SK-N-SH treated with all-trans-retinoic acid at 6 μM for 48 hours (cell line): ENCODE results near the gene BLMH.

Source experiments
- ATAC-seq: fragments of 200-7000 bp; cut with Tn5 transposase; 3 replicates; pipeline ENCODE4 v1.9.1; 2020; ENCODE audit warnings: mild to moderate bottlenecking, moderate library complexity
- ARNTL ChIP-seq: fragments of 450-650 bp; formaldehyde crosslinking; IDR thresholded peaks from 2 replicates; pipeline ENCODE4 v1.5.0; 2020; ENCODE audit warnings: low read depth, mild to moderate bottlenecking, moderate library complexity, borderline replicate concordance
- BACH2 ChIP-seq: fragments of 250-450 bp; sonication (Bioruptor Pico); IDR thresholded peaks from 2 replicates; pipeline ENCODE4 v1.9.0; 2021; ENCODE audit warnings: mild to moderate bottlenecking, borderline replicate concordance
- CREB5 ChIP-seq: fragments of 250-450 bp; sonication (Bioruptor Pico); IDR thresholded peaks from 2 replicates; pipeline ENCODE4 v1.5.1; 2020; ENCODE audit warnings: low read depth, mild to moderate bottlenecking, moderate library complexity
- CSDC2 ChIP-seq: fragments of 250-450 bp; sonication (Bioruptor Pico); IDR thresholded peaks from 2 replicates; pipeline ENCODE4 v1.5.0; 2020; ENCODE audit warnings: mild to moderate bottlenecking, moderate library complexity
- ESRRG ChIP-seq: fragments of 250-450 bp; sonication (Bioruptor Pico); IDR thresholded peaks from 2 replicates; pipeline ENCODE4 v1.6.1; 2021; ENCODE audit warnings: mild to moderate bottlenecking
- GLIS3 ChIP-seq: fragments of 250-450 bp; sonication (Bioruptor Pico); IDR thresholded peaks from 2 replicates; pipeline ENCODE4 v1.5.0; 2020; ENCODE audit warnings: mild to moderate bottlenecking, moderate library complexity
- ISL1 ChIP-seq: fragments of 250-450 bp; sonication (Bioruptor Pico); IDR thresholded peaks from 2 replicates; pipeline ENCODE4 v2.1.2; 2022; ENCODE audit warnings: mild to moderate bottlenecking, moderate library complexity
- OSR1 ChIP-seq: fragments of 250-450 bp; sonication (Bioruptor Pico); IDR thresholded peaks from 2 replicates; pipeline ENCODE4 v1.8.0; 2022; ENCODE audit warnings: moderate library complexity, mild to moderate bottlenecking, inconsistent platforms
- PPARA ChIP-seq: fragments of 250-450 bp; sonication (Bioruptor Pico); IDR thresholded peaks from 2 replicates; pipeline ENCODE4 v1.5.0; 2020; ENCODE audit warnings: mild to moderate bottlenecking, borderline replicate concordance
- RARB ChIP-seq: fragments of 250-450 bp; sonication (Bioruptor Pico); IDR thresholded peaks from 2 replicates; pipeline ENCODE4 v1.8.0; 2021; ENCODE audit warnings: mild to moderate bottlenecking, moderate library complexity
- SNAI2 ChIP-seq: fragments of 250-450 bp; sonication (Bioruptor Pico); IDR thresholded peaks from 2 replicates; pipeline ENCODE4 v1.5.0; 2020; ENCODE audit warnings: mild to moderate bottlenecking, moderate library complexity
- TCF4 ChIP-seq: fragments of 250-450 bp; sonication (Bioruptor Pico); IDR thresholded peaks from 2 replicates; pipeline ENCODE4 v1.8.0; 2021; ENCODE audit warnings: mild to moderate bottlenecking, moderate library complexity, borderline replicate concordance
- TOX ChIP-seq: fragments of 250-450 bp; sonication (Bioruptor Pico); IDR thresholded peaks from 2 replicates; pipeline ENCODE4 v1.8.0; 2021; ENCODE audit warnings: mild to moderate bottlenecking, moderate library complexity, borderline replicate concordance
- TSHZ2 ChIP-seq: fragments of 250-450 bp; sonication (Bioruptor Pico); IDR thresholded peaks from 2 replicates; pipeline ENCODE4 v1.5.0; 2020; ENCODE audit warnings: mild to moderate bottlenecking, moderate library complexity
- ZC3H10 ChIP-seq: fragments of 250-450 bp; sonication (Bioruptor Pico); IDR thresholded peaks from 2 replicates; pipeline ENCODE4 v1.5.1; 2021; ENCODE audit warnings: mild to moderate bottlenecking, moderate library complexity
- ZFP3 ChIP-seq: fragments of 250-450 bp; sonication (Bioruptor Pico); IDR thresholded peaks from 2 replicates; pipeline ENCODE4 v1.5.0; 2020; ENCODE audit warnings: mild to moderate bottlenecking, moderate library complexity
- ZNF565 ChIP-seq: fragments of 450-650 bp; formaldehyde crosslinking; conservative IDR thresholded peaks from 2 replicates; pipeline ENCODE4 v1.5.0; 2020; ENCODE audit warnings: low read depth, mild to moderate bottlenecking, moderate library complexity
- ZNF70 ChIP-seq: fragments of 450-650 bp; formaldehyde crosslinking; IDR thresholded peaks from 2 replicates; pipeline ENCODE4 v1.5.0; 2020; ENCODE audit warnings: mild to moderate bottlenecking, moderate library complexity
- ZNF8 ChIP-seq: fragments of 450-650 bp; formaldehyde crosslinking; IDR thresholded peaks from 2 replicates; pipeline ENCODE4 v1.5.0; 2020; ENCODE audit warnings: mild to moderate bottlenecking, moderate library complexity
- TF ChIP-seq, protein P1 (sequence below): fragments of 250-450 bp; sonication (Bioruptor Pico); IDR thresholded peaks from 2 replicates; pipeline ENCODE4 v1.8.0; 2021; ENCODE audit warnings: low read depth, mild to moderate bottlenecking, moderate library complexity, borderline replicate concordance
- TF ChIP-seq, protein P2 (sequence below): fragments of 250-450 bp; sonication (Bioruptor Pico); IDR thresholded peaks from 2 replicates; pipeline ENCODE4 v1.8.0; 2020; ENCODE audit warnings: mild to moderate bottlenecking, moderate library complexity, borderline replicate concordance

The BLMH gene

GRCh38 chr17:30244853-30245385 lies 46.8 kb downstream of the BLMH start:
- TF ChIP-seq ARNTL (CRISPR knock-in tag) (no peak), ZFP3 (no peak), BACH2 (CRISPR knock-in tag) (no peak), ISL1 (no peak), TCF4 (CRISPR knock-in tag) (no peak), CSDC2 (CRISPR knock-in tag) (no peak), GLIS3 (CRISPR knock-in tag) (no peak)
- ATAC-seq = peak; percentile 31; the same call in 2 of the 3 replicates

DNA sequence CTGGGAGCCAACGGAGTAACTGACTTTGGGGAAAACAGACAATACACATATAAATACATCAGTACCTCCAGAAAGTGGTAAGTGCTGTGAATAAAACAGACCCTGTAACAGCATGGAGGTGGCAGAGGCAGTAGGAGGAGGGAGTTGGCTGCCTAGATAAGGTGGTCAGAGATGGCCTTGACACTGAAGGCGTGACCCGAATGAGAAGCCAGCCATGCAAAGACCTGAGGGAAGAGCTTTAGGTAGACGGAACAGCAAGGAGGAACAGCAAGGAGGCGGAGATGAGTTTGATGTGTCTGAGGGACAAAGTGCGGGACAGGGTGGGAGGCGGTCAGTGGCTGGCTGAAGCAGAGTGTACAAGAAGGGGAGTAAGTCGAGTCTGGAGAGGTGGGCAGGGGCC lies 48.2 kb downstream of the BLMH start:
- TF ChIP-seq CSDC2 (CRISPR knock-in tag) (no peak), ZNF70 (CRISPR knock-in tag) (no peak), SNAI2 (CRISPR knock-in tag) (no peak), TSHZ2 (CRISPR knock-in tag) (no peak), RARB (CRISPR knock-in tag) (no peak), ZNF565 (CRISPR knock-in tag) (no peak), BACH2 (CRISPR knock-in tag) (no peak), TOX (CRISPR knock-in tag) (no peak)
- TF ChIP-seq, protein P1, sequence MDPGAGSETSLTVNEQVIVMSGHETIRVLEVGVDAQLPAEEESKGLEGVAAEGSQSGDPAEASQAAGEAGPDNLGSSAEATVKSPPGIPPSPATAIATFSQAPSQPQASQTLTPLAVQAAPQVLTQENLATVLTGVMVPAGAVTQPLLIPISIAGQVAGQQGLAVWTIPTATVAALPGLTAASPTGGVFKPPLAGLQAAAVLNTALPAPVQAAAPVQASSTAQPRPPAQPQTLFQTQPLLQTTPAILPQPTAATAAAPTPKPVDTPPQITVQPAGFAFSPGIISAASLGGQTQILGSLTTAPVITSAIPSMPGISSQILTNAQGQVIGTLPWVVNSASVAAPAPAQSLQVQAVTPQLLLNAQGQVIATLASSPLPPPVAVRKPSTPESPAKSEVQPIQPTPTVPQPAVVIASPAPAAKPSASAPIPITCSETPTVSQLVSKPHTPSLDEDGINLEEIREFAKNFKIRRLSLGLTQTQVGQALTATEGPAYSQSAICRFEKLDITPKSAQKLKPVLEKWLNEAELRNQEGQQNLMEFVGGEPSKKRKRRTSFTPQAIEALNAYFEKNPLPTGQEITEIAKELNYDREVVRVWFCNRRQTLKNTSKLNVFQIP = no peak
- TF ChIP-seq, protein P2, sequence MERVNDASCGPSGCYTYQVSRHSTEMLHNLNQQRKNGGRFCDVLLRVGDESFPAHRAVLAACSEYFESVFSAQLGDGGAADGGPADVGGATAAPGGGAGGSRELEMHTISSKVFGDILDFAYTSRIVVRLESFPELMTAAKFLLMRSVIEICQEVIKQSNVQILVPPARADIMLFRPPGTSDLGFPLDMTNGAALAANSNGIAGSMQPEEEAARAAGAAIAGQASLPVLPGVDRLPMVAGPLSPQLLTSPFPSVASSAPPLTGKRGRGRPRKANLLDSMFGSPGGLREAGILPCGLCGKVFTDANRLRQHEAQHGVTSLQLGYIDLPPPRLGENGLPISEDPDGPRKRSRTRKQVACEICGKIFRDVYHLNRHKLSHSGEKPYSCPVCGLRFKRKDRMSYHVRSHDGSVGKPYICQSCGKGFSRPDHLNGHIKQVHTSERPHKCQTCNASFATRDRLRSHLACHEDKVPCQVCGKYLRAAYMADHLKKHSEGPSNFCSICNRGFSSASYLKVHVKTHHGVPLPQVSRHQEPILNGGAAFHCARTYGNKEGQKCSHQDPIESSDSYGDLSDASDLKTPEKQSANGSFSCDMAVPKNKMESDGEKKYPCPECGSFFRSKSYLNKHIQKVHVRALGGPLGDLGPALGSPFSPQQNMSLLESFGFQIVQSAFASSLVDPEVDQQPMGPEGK (CRISPR knock-in tag) = no peak
- no peak for ATAC-seq

DNA sequence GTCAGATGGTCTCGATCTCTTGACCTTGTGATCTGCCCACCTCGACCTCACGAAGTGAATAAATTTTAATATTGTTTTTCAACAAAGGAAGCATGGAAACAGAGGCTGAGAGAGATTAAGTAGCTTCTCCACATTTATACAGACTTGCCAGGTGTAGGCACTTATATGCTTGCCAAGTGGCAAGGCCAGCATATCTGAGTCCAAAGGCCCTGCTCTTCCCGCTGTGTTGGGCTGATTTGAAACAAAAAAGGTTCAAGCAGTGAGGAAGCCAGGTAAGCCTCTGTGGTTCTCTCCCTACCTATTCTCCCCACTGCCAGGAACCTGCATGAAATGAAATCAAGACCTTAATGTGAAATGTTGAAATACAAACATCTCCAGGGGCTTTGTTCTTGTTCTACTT lies 48.7 kb downstream of the BLMH start:
- no peak for ATAC-seq
- TF ChIP-seq, protein P2 (CRISPR knock-in tag) = no peak
- TF ChIP-seq ZFP3 (no peak), CREB5 (no peak), SNAI2 (CRISPR knock-in tag) (no peak), OSR1 (CRISPR knock-in tag) (no peak), TOX (CRISPR knock-in tag) (no peak), CSDC2 (CRISPR knock-in tag) (no peak), GLIS3 (CRISPR knock-in tag) (no peak)

DNA sequence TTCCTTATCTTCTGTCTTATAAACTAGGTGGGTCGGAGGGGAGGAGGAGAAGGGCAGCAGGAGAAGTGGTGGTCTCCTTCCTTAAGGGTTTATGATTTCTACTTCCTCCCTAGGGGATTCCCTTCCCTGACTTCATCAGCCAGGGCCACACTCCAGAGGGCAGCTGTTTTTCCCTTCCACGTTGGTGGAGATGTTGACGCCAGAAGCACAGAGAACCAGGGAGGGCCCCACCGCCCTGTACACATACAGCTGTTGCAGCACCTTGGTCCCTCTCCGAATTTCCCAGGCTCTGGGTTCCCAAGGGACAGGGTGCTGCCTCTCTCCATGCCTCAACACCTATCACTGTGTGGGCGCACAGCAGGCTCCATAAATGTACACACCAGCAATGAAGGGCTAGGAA lies 50.7 kb downstream of the BLMH start:
- no peak for TF ChIP-seq TSHZ2 (CRISPR knock-in tag)
- no peak for TF ChIP-seq PPARA
- TF ChIP-seq ZNF8 (CRISPR knock-in tag) = no peak
- no peak for TF ChIP-seq ISL1
- TF ChIP-seq, protein P2 (CRISPR knock-in tag) = no peak
- no peak for TF ChIP-seq TOX (CRISPR knock-in tag)
- TF ChIP-seq OSR1 (CRISPR knock-in tag) = no peak
- no peak for TF ChIP-seq CSDC2 (CRISPR knock-in tag)
- TF ChIP-seq ZC3H10 (CRISPR knock-in tag) = no peak
- TF ChIP-seq ESRRG (CRISPR knock-in tag) = no peak
- TF ChIP-seq GLIS3 (CRISPR knock-in tag) = no peak
- no peak for ATAC-seq
